Measurements from ENCODE around the gene ZNF141.
"Not testable (repeated sequence)": the region's sequence is repeated elsewhere in the genome, so short reads cannot be mapped to it uniquely, and the experiment has no call there.

Gene ZNF141

GRCh38 chr4:337143-337931, at the start of gene ZNF141:
TSS of gene ZNF141 (plus strand) at chr4:337814. CDS start at chr4:337984, 170 bp downstream.
- peak; percentile 89 for DNase-seq

DNA sequence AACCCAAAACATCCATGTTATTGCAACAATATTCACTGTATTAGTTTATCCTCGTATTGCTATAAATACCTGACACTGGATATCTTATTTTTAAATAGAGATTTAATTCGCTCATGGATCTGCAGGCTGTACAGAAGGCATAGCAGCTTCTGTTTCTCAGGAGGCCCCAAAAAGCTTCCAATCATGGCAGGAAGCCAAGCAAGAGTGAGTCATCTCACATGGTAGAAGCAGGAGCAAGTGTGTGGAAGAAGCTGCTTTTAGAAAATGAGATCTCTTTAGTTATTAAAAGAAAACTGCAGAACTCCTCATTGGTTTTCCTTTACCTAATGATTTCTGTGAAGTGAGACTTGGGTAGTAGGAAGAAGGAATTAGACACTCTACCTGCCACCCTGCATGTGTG, 48.7 kb upstream of the ZNF141 start:
- DNase-seq, result no peak

GRCh38 chr4:294732-295131, 42.9 kb upstream of the ZNF141 start:
- no peak for DNase-seq

- DNase-seq, result no peak
Observed at GRCh38 chr4:302381-302780, 35.2 kb upstream of the ZNF141 start.

GRCh38 chr4:304516-304915, 33.1 kb upstream of the ZNF141 start:
- not testable (repeated sequence) for DNase-seq

DNA sequence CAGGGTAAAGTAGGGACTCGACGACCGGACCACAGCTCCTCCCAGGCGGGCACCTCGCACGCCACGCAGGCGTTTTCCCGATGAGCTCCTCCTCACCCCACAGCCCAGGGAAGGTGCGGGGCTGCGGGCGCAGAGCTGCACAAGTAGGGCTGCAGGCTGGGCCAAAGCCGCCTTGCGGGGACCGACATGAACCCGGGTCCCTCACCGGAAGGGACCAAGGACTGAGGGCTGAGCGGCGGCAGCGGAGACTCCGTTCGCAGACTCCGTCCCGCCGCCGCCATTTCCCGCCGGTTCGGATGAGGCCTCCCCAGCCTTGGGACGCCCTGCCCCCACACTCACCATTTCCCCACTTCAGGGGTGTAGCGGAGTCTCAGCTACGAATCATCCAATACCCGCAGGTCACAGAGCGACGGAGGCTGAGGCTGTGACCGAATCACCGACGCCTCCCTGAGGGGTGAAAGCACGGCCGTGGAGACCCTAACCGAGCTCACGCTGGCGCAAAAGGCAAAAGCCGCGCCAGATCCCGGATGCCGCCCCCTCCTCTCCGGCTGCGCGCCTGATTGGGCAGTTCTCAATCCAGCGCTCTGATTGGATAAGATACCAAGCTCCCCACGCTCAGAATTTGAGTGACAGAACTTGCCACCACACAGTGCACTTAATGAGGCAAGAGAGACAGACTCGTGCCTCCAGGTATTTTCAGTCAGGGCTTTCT, 32.5 kb upstream of the ZNF141 start, which contains the start of gene ZNF732:
ZNF732 (minus strand) TSS at position 506 of the 712 bp plus-strand sequence; CDS start at position 342, 164 bp downstream.
- no peak for DNase-seq

- no peak for DNase-seq
Observed at GRCh38 chr4:306551-306961, 31.1 kb upstream of the ZNF141 start.

GRCh38 chr4:309807-310206, 27.8 kb upstream of the ZNF141 start:
- DNase-seq, result no peak

- no peak for DNase-seq
Observed at GRCh38 chr4:314296-314903, 23.2 kb upstream of the ZNF141 start.

- no peak for DNase-seq
Observed at GRCh38 chr4:328729-329128, 8.9 kb upstream of the ZNF141 start.

- DNase-seq, result no peak
Observed at GRCh38 chr4:335515-335914, 2.1 kb upstream of the ZNF141 start.

DNA sequence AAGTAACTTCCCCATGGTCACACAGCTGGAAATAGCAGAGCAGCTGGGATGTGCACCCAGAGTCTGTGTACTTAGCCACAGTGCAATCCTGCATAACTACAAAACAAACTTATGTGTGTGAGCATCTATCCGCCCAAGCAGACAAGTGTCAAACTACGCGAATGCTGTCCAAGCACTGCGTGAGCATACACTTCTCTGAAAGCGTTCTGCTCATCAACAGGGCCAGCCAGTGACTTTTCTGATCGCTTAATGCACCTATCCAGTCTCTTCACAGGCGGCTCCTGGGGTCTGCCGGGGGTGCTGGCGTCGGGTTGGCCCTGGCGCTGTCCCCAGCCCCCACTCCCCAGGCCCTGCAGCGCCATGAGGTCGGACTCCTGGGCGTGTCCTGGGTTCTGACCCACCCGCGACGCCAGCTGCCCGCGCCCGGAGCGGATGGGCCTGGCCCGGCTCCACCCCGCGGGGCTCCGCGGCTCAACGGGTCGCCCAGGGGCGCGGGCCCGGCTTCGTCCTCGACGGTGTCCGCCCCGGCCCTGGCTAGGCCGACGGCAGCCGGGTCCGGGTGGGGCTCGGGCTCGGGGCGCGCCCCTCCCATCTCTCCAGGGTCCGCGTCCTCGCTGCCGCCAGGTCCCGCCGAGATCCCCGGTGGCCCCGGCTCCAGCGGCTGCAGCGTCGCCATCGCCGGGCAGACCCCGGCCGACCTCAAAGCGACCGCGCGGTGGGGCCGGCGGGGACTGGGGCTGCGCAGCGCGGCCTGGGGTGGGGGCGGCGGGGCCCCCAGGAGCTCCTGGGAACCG, 1.3 kb upstream of the ZNF141 start:
- peak; percentile 11 for DNase-seq

DNA sequence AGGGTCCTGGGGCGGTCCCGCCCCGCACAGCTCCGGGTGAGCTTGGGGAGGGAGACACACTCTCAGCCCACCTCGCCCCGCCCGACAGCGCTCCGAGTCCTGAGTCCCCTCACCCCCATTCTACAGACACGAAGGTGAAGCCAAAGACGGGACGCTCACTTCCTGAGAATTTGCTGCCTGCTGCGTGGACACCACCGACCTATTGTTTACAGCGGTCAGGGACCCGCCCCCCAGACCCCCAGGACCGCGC, 796 bp upstream of the ZNF141 start:
- no peak for DNase-seq

DNA sequence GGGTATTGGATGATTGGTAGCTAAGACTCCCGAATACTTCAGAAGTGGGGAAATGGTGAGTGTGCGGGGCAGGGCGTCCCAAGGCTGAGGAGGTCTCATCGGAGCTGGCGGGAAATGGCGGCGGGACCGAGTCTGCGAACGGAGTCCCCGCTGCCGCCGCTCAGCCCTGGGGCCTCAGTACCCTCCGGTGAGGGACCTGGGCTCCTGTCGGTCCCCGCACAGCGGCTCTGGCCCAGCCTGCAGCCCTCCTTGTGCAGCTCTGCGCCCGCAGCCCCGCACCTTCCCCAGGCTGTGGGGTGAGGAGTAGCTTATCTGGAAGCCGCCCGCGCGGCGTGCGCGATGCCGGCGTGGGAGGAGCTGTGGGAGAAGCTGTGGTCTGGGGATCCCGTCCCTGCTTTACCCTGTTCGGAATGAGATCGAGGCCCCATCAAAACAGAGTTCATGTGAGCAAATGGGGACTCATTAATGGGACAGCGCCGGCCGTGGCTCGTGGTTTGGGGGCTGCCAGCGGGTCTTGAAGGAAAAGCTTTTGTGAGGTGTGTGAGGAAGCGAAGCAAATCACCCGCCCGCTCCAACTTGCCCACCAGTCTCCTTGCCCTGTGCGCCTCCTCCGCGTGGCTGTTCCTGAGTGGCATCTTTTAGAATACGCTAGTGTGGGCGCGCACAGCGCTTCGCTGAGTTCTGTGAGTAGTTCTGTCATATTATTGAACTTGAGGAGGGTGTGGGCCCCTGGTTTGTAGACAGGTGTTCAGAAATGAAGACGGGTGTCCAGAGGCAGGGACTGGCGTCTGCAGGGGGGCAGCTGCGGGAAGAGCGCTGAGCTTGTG, 531 bp downstream of the ZNF141 start:
- peak; percentile 68 for DNase-seq

- no peak for DNase-seq
Observed at GRCh38 chr4:338759-339097, 1.1 kb downstream of the ZNF141 start.

DNA sequence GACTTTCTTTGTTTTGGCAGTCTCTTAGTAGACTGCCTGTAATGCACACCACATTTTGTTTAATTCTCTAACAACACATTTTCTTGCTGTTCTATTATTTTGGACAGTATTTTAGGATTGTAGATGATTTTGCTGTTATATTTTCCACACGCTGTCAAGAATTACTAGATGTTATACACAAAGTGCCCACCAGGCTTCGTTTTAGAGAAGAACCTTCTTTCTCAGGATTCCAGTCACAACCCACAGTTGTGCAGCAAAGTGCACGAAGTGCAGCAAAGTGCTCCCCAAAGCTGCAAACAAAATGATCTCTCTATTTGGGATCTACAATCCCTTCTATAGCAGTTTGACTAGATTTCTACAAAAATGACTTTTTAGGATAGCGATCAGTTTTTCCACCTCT, 2.4 kb downstream of the ZNF141 start:
- no peak for DNase-seq

- DNase-seq, result no peak
Observed at GRCh38 chr4:373062-373839, 35.6 kb downstream of the ZNF141 start.

GRCh38 chr4:374298-375160, 36.9 kb downstream of the ZNF141 start:
- no peak for DNase-seq

DNA sequence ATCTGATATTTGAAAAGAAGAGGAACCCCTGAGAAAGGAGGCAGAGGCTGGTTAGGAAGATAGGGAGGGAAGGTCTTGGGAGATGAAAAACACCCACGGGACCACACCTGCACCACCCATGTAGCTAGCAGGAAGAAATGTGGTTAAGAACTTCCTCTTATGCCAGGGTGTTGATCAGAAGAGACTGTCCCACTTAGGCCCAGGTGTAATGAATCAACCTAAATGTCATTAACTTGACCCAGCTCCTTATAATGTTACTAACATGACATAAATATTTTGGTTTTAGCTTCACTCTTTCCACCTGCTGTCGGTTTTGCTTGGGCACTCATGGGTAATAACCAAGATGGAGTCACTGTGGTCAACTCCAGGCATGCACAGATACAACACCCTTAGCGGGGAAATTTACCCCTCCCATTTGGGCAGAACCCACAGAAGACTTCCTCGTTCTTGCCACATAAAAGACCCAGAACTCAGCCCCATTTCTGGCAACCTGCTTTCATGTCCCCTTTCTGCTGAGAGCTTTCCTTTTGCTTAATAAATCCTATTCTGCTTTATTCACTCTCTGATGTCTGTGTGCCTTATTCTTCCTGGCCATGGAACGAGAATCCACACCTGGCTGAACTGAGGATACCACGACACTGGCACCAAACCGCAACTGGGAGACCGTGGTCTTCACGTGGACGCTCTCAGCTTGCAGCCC, 46.8 kb downstream of the ZNF141 start:
- no peak for DNase-seq
